HG03280 (cell line): Measurements from ENCODE around the gene FLYWCH1.
"Not testable (repeated sequence)": the region's sequence is repeated elsewhere in the genome, so short reads cannot be mapped to it uniquely, and the experiment has no call there.

ENCODE experiments used
- ATAC-seq: cut with Tn5 transposase; IDR thresholded peaks from one replicate; pipeline ENCODE4 v1.9.1; 2021; ENCODE audit warnings: mild to moderate bottlenecking, moderate library complexity; ENCODE audit not compliant: unreplicated experiment

The FLYWCH1 gene

DNA sequence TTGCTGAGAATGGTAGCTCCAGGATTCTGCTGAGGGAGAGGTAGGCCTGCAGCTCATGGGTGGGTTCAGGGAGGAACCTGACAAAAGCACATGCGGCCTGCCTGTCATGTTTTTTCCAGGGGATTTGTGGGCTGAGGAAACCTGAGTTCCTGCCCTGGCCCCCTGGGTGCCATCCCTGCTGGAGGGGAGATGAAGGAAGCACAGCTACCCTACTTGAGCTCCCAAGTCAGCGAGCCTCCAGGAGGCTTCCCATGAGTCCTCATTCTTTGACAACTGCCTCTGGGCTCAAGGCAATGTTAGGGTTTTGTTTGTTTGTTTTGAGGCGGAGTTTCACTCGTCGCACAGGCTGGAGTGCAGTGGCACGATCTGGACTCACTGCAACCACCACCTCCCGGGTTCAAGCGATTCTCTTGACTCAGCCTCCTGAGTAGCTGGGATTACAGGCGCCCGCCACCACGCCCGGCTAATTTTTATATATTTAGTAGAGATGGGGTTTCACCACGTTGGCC lies 12.1 kb upstream of the FLYWCH1 start:
- ATAC-seq = no peak

- no peak for ATAC-seq
Measured at GRCh38 chr16:2900526-2901075, 11.1 kb upstream of the FLYWCH1 start.

DNA sequence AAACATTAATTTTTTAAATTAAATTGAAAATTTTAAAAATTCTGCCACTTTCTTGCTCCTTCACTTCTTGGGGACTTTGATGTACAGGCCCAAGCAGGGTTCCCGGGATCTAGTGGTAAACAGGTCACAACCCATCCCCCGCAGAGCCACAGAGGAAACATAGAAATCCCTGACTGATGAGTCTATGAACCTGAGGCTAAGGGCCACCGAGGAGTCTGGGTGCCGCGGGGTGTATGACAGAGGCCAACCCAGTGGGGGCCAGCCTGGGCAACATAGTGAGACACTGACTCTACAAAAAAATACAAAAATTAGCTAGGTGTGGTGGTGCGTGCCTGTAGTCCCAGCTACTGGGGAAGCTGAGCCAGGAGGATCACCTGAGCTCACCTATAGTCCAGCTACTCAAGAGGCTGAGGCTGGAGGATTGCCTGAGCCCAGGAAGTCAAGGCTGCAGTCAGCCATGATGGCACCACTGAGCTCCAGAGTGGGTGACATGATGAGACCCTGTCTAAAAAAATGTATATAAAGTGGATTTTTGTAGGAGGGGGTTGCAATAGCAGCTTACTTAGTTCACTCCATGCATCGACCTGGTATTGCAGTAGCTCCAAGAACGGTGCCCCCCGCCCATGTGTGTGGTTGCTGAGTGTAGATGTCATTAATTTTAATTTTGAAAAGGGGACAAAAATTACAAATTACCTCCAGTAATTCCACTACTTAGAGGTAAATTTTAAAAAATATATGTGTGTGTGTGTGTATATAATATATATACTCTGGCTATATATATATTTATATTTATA lies 9.2 kb upstream of the FLYWCH1 start:
- ATAC-seq = no peak

DNA sequence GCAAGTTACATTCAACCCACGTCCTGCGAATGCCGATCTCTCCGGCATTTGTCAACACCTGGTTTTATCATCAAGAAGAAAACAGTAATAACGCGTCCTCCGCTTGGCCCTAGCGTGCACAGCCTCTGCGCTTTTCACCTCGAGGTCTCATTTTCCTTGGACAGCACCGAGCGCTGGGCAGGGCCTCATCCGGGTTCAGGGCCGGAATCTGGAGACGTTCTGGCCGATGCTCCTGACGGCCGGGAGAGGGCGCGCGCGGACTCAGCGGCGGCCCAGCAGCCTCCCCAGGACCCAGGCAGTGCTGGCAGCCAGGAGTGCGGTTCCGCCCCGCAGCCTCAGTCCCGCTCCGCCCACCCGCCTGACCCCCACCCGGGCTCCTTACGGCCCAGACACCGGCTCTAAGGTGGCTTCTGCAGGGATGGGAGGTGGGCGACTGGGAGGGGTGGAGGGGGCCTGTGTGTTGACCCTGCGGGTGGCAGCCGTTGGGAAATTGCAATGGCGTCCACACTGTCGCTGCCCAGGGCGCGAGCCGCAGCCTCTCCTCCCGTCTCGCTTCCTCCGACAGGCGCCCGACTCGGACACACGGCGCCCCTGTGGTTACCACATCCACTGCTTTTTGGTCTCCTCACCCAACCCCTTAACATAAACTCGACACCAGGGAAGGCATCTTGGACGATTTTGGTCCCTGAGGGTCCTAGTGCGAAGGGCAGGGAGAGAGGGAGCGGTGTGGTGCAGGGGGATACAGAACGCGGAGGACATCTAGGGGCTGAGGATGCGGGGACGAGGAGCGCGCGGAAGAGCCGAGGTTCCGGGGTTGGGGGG lies 7.4 kb upstream of the FLYWCH1 start:
- peak; percentile 41 for ATAC-seq

DNA sequence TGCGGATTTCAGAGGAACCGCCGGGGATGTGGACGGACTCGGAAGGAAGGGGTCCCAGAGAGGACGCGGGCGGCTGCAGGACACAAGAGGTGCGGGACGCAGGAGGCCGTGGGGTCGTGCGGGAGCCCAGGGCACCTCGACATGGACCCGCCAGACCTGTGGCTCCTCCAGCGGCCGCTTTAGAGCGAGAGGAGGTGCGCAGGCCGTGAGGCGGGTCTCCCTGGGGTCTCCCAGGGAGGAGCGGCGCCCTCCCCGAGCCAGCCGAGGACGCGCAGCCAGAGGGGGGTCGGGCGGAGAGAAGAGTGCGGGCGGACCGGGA lies 6.8 kb upstream of the FLYWCH1 start:
- ATAC-seq = no peak

DNA sequence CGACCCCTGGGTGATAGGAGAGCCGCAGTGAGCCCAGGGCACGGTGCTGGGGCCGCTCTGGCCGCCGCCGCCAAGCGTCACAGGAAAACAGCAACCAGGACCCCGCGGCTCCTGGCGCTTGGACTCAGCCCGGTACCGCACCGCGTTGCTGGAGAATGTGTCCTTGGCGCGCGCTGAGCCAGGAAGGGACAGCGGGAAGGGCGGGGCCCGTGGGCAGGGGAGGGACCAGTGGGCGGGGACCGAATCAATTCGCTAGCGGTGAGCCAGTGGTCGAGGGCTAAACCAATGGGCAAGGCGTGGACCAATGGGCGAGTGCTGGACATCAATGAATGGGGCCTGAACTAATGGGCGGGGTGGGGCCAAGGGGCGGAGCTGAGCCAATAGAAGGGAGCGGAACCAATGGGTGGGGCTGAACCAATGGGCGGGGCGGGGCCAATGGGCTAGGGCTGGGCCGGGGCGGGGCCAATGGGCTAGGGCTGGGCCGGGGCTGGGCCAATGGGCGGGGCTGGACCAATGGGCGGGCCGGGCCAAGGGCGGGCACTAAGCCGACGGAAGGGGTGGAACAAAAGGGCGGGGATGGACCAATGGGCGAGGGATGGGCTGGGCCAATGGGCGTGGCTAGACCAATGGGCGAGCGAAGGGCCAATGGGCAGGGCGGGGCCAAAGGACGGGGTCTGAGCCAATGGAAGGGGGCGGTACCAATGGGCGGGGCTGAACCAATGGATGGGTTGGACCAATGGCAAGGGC lies 6.3 kb upstream of the FLYWCH1 start:
- peak; percentile 75 for ATAC-seq

- ATAC-seq = no peak
Measured at GRCh38 chr16:2905988-2906387, 5.7 kb upstream of the FLYWCH1 start.

- not testable (repeated sequence) for ATAC-seq
Measured at GRCh38 chr16:2907084-2907753, 4.5 kb upstream of the FLYWCH1 start.

GRCh38 chr16:2910441-2910969 lies 1.2 kb upstream of the FLYWCH1 start:
- no peak for ATAC-seq

- peak; percentile 12 for ATAC-seq
Measured at GRCh38 chr16:2912330-2913199, 834 bp downstream of the FLYWCH1 start.

DNA sequence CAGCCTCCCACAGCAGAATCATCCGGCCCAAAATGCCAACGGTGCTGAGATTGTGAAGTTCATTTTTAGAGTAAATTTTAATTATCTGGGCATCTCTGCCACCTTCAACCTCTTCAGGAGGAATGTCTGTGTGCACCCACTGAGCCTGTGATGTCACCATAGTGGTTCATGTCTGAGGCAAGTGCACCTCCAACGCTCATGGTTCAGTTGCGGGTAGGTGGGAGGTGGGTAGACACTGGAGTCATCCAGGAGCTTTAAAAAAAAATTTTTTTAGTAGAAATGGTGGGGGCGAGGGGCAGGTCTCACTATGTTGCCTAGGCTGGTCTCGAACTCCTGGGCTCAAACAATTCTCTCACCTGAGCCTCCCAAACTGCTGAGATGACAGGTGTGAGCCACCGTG lies 1.9 kb downstream of the FLYWCH1 start:
- no peak for ATAC-seq

DNA sequence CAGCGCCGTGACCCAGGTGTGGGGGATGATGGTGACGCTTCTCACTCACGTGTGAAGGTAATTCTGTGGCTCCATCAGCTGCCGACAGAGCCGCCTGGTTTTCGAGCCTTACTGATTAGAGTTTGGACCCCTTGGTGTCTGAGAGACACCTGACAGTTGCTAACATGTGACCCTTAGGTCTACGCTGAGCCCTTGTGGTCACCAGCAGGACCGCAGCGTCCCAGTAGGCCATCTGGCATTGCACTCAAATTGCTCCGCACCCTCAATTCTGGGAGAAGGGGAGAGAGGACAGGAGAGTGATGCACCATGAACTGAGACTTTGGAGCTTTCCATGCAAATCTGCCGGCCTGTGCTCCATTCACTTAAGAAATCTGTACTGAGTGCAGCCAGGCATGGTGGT lies 2.5 kb downstream of the FLYWCH1 start:
- no peak for ATAC-seq

- no peak for ATAC-seq
Measured at GRCh38 chr16:2915196-2915929, 3.6 kb downstream of the FLYWCH1 start.

GRCh38 chr16:2919511-2920255 lies 8.0 kb downstream of the FLYWCH1 start:
- no peak for ATAC-seq

DNA sequence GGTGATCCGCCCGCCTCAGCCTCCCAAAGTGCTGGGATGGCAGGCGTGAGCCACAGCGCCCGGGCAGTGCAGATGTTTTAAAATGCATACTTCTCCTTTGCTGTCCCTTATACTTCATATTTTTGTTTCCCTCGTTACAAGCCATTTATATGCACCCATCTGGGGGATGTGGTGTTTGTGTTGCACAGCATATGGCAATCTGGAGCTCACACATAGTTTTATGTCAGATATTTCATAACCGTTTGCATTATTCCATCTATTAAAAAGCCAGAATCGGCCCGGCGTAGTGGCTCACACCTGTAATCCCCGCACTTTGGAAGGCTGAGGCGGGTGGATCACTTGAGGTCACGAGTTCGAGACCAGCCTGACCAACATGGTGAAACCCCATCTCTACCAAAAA lies 11.8 kb downstream of the FLYWCH1 start:
- ATAC-seq = no peak

DNA sequence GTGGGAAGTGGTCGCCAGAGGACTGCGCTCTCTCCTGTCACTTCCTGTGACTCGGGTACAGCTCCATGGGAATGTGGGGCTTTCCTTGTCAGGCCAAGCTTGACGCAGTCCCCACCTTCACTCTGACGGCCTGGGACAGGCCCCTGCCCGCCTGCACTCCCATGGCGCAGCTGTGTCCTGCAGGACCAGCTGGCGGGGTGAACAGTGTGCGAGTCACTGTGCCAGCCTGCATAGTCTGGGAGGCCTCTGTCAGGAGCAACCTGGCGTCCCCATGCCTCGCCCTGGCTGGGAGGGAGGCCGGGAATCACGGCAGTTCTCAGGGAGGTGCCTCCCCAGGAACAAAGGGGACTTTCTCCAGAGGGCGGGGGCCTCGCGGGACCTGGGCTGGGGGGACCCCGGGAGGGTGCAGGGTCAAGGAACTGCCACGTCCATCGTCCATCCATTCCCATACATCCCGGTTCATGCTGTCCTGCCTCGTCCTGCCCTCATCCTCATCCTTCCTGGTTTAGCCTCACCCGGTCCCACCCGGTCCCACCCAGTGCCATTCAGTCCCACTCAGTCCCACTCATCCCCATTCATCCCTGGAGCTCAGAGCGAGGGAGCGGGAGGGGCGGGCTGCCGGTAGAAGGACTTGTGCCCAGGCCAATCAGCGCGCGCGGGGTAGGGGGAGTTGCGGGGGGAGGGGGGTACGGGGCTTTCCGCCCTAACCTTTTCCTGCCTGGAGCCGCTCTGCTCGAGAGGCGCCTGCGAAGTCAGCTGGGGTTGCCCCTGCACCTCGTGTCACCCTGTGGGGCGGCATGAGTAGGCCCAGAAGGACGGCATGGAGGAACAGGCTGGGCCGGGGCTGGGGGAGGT lies 13.4 kb downstream of the FLYWCH1 start:
- ATAC-seq = no peak
